ENCODE data around the gene DISP2.

DISP2 gene

GRCh38 chr15:40342416-40343320, 15.4 kb upstream of the DISP2 start:
- DNase-seq (ENCODE audit: low spot score), result no peak

- DNase-seq (ENCODE audit: low spot score), result peak; percentile 85
Observed at GRCh38 chr15:40343512-40343911, 14.5 kb upstream of the DISP2 start.

DNA sequence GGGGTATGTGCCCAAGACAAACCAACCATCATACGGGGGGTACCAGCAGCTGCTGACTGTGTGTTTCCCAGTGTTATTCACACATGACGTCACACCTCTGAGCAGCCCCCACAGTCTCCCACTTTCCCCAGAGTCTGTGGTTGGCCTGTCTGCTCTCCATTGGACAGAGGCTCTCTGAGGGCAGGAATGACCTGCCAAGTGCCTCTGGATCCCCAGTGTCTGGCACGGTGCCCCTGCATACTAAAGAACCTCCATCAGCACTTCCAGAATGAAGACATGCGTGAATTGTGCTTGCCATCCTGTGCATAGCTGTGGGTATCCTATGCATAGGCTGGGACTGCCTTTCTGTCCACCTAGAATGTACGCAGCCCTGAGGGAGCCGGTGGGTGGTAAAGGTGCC, 13.8 kb upstream of the DISP2 start:
- no peak for DNase-seq (ENCODE audit: low spot score)

GRCh38 chr15:40344631-40345120, 13.3 kb upstream of the DISP2 start:
- DNase-seq (ENCODE audit: low spot score), result peak; percentile 87

- DNase-seq (ENCODE audit: low spot score), result no peak
Observed at GRCh38 chr15:40345225-40345866, 12.7 kb upstream of the DISP2 start.

- no peak for DNase-seq (ENCODE audit: low spot score)
Observed at GRCh38 chr15:40345867-40346578, 12.0 kb upstream of the DISP2 start.

DNA sequence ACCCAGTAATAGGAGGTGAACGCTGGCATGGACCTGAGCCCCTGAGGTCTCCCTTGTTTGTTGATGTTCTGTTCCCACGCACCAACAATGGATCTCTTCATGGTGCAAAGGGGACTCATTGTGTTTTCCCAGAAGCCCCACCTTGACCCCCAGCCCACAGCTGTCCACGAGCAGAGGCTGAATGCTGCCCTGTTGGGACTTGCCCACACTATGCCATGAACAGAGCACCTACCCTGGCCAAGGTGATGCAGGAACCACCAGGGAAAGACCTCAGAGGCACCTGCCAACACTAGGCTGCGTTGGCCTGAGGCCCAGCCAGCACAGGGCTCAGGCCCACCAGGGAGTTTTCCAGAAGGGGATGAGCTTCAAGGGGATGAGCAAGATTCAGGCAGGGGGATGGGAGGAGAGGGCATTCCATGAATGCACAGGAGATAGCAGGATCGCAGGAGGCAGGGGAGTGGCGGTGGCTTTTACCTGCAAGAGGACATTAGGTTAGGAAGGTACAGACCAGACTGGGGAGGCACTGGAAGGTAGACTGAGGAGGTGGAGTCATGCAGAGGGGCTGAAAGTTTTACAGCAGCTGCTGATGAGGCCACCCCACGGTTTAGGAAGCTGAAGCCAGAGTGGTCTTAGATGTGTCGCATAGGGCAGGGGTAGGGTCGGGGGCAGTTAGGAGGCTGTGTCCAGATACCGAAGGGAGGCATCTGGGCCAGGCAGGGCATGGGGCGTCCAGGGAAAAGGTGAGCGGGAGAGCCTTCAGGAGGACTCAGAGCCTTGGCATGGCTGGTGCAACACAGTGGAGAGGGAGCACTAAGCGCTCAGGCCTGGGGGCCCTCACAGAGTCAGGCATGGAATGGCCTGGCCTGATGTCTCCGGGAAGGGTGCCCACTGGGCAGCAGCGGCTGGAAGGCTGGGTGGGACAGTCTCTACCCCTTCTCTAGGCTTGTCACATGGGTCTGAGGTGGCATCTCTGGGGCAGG, 11.2 kb upstream of the DISP2 start:
- DNase-seq (ENCODE audit: low spot score), result no peak

DNA sequence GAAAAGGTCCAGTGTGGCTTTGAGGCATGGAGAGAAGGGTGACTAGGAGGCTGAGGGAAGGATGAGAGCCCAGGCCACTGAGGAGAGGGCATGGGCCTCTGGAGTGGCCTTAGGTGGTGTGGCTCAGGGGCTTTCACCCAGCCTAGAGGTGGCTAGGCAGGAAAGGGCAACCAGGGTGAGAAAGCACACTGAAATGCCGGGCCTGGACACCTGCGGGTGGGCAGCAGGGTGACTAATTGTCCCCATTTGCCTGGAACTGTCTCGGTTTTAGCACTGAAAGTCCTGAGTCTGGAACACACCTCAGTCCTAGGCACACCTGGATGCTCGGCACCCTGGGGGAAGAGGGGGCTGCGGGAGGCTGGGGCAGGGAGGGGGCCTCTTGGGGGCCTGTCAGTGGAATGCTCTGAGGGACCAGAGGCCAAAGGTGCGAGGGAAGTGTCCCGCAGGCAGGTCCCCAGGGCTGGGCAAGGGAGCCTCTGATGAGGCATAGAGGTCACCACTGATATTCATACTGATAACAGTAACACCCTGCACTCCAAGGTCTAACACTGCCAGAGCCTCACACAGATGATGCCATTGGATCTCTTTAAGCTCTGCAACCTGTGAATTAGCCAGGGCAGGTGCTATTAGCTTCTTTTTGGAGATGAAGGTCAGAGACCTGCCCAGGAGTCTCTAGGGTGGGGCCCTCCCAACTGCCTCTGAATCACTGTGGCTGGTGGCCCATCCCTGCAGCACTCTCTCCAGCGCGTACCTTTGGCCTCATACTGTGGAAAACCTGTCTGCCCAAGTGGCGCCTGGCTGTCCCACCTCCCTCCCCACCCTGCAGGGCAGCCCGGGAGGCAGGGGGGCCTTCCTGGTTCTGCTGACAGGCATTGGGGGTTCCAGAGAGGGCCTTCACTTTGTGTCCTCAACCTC, 10.2 kb upstream of the DISP2 start:
- DNase-seq (ENCODE audit: low spot score), result no peak

DNA sequence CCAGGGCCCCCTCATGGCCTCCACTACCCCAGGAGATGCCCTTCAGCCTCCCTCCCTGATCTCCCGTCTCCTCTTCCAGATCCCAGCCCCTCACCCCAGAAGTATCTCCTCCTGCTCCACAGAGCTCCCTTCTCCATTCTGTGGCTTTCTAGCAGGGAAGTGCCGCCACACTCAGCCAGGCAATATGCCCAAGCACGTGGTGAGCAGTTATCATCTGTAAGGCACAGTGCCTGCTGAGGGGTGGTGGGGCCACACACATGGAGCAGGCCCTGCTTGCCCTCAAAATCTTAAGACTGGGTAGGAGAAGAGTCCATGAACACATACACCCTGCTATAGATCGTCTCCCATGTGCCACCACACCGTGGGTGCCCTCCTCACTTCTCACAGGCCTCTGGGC, 9.5 kb upstream of the DISP2 start:
- DNase-seq (ENCODE audit: low spot score), result no peak

DNA sequence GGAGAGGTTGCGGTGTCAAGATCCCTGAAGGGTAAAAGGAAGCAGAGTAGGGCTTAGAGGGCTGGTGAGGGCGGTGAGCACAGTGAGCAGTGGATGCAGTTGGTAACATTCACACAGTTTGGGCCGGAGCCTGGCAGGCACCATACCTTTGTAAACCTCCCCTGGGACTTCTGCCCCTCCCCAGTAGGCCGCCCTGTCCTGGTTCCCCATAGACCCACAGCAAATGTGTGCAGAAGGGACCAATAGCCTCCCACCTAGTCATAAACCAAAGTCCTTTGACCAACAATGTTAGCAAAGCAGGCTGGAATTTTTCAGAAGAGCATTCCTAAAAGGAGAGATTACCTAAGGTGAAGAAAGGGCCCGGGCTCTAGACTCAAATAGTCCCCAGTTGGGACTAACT, 8.9 kb upstream of the DISP2 start:
- no peak for DNase-seq (ENCODE audit: low spot score)

GRCh38 chr15:40352281-40352901, 5.6 kb upstream of the DISP2 start:
- no peak for DNase-seq (ENCODE audit: low spot score)

GRCh38 chr15:40353697-40354096, 4.3 kb upstream of the DISP2 start:
- no peak for DNase-seq (ENCODE audit: low spot score)

GRCh38 chr15:40354408-40355171, 3.4 kb upstream of the DISP2 start:
- peak; percentile 73 for DNase-seq (ENCODE audit: low spot score)

DNA sequence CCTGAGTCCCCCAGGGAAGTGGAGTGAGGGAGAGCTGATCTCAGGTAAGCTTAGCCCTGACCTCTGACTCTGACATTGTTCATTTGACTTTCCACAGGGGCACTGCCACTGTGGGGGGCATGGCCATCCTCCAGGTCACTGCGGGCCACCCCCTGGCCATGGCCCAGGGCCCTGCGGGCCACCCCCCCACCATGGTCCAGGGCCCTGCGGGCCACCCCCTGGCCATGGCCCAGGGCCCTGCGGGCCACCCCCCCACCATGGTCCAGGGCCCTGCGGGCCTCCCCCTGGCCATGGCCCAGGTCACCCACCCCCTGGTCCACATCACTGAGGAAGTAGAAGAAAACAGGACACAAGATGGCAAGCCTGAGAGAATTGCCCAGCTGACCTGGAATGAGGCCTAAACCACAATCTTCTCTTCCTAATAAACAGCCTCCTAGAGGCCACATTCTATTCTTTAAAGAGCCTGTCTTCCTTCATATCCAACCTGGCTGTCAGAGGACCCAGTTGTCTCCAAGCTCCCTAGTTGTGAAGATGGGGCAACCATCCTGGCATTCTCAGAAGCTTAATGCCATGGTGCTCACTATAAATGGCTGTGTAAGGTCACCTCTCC, 1.9 kb upstream of the DISP2 start:
- DNase-seq (ENCODE audit: low spot score), result no peak

DNA sequence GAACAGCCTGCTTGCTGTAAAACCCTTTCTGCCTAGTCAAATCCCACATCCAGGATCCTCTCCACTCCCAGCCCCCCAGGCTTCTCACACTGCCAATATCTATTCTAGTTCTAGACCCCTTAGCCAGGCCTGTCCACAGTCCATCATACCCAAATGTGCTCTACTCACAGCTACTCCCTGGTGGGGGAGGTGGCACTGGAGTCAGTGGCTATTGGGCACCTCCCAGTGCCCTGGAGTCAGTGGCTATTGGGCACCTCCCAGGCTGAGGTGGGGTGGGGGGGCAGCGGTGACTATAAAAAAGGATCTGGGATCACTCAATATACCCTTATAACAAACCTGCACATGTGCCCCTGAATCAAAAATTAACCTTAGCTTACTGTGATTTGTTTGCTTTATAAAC, 773 bp upstream of the DISP2 start:
- DNase-seq (ENCODE audit: low spot score), result no peak

DNA sequence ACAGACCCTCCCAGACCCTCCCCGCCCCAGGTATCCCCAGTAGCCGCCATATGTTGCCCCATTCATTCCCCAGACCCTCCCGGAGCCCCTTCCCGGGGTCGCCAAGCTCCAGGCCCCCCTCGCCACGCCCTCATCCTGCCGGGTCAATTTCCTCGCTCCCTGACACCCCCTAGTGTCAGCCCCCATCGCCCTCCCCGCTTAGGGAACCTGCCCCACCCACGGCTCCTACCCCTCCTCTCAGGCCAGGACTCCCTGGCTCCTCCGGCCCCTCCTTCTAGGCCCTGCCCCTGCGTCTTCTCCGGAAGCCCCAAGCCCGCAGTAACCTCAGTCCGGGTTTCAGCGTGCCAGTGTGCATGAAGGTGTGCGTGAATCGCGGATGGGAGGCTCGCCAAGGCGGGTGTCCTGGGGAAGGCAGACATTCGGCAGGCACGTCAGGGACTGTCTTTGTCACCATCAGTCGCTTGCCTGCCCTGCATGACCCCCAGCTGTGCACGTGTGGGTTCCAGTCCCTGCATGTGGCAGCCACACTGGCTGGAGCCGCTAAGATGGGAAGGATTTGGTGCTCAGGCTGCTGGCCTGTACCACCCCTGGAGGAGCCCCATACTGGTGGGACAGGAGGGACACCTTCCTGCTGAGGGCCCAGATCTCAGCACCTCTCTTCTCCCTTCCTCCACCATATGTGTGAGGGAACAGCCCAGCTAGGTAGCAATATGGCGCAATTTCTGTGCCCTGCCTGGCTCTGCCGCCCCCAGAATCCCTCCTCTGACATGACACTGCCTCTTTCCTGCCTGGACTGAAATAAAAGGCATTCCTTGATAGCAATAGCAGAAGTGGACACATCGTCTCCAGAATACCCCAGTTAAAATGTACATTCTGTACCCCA, 693 bp downstream of the DISP2 start:
- DNase-seq (ENCODE audit: low spot score), result peak; percentile 17

GRCh38 chr15:40360015-40360414, 2.0 kb downstream of the DISP2 start:
- DNase-seq (ENCODE audit: low spot score), result no peak

GRCh38 chr15:40361640-40362039, 3.6 kb downstream of the DISP2 start:
- no peak for DNase-seq (ENCODE audit: low spot score)
